H7 (cell line): ENCODE results near the gene INPP5A. TPM values are rescaled to one million over a fixed set of nuclear protein-coding genes. Genes with fewer than 3 reads are reported as not detected.
"Not testable (repeated sequence)": the region's sequence is repeated elsewhere in the genome, so short reads cannot be mapped to it uniquely, and the experiment has no call there.

Source experiments
- DNase-seq: peaks from one replicate; pipeline ENCODE4 v3.0.0; 2012
- H3K27me3 ChIP-seq: 2 replicates; pipeline ENCODE4 v1.6.0; 2011; ENCODE audit warnings: mild to moderate bottlenecking, low read length; ENCODE audit not compliant: control insufficient read depth, insufficient read depth
- H3K36me3 ChIP-seq: replicated peaks from 2 replicates; pipeline ENCODE4 v1.5.1; 2011; ENCODE audit warnings: low read length; ENCODE audit not compliant: control insufficient read depth, insufficient read depth
- H3K4me3 ChIP-seq: 2 replicates; pipeline ENCODE4 v1.5.1; 2011; ENCODE audit warnings: low read depth, mild to moderate bottlenecking, control low read depth, low read length, moderate library complexity; ENCODE audit not compliant: insufficient read depth
- total RNA-seq: library from RNA; depleted of rRNA; stranded (reverse); fragments of >200 nt; shearing (Covaris generic); gene quantifications from 2 replicates; pipeline ENCODE4 v1.2.3, GENCODE V29; 2014

Gene INPP5A
- total RNA-seq, 1 experiment from 2014 or later: 29.2 TPM

DNA sequence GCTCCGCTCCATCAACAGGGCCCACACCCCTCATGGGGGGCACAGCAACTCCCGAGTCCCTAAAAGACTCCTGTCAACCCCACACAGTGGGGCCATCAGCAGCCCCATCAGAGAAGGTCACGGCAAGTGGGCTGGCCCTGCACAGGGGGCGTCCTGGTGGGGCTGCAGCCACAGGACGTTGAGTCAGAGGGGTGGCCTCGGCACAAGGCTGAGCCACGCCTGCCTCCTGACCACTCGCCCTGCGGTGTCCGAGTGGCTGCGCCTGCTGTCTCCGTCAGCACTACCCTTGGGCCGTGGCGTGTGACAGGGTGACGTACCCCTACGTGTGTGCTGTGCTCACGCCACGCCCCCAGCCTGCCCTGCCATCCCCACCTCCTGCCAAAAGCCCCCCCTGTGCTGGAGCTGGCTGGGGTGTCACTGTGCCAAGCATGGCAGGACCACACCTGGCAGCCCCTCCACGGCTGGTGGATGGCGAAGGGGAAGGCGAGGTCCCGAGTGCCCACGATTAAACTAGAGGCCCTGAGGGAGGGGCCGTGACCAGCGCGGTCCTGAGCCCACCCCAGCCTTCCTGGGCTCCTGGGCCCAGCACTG, 274.4 kb downstream of the INPP5A start:
- no peak overlapping the region for H3K4me3 ChIP-seq

DNA sequence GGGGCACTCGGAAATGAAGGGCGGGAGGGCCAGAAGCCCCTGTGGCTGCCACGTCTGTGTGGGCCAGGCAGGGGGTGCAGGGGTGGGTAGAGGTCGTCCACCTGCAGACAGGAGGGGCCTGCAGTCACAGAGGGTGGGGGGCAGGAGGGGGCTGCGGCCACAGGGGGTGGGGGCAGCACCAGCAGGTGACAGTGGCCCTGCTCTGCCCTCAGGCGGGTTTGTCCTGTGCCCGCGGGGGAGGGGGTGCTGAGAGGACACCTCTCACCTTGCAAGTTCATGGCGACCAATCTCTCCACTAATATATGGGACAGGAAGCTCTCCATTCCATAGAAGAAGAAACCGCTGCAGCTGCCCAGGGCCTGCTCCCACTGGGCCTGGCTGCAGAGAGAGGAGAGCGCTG, 274.9 kb downstream of the INPP5A start:
- H3K36me3 ChIP-seq: no peaks in the 10 kb centered on the region
- H3K27me3 ChIP-seq: no peaks in the 10 kb centered on the region

More for the DNA sequence above, 274.4 kb downstream of the INPP5A start:
- H3K27me3 ChIP-seq: no peaks in the 10 kb centered on the region
- DNase-seq: no peak
- H3K36me3 ChIP-seq: no peaks in the 10 kb centered on the region

DNA sequence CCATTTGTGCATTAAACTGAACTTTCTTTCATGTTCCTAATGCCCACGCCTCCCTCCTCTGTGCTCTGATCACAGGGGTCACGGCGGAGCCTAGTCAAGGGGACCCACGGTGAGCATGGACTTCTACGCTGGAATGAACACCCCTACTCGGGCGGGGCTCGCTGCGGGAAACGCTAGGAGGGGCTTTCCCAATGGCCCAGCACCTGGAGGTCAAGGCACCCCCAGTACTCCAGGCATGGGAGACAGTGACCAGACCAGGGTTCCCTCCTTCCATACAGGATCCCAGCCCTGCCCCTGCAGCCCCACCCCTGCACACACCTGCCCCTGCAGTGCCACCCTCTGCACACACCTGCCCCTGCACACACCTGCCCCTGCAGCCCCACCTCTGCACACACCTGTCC, 275.4 kb downstream of the INPP5A start:
- Histone ChIP-seq H3K4me3 (no peak overlapping the region), H3K27me3 (no peaks in the 10 kb centered on the region), H3K36me3 (no peaks in the 10 kb centered on the region)
- no peak for DNase-seq

More for the DNA sequence above, 274.9 kb downstream of the INPP5A start:
- no peak overlapping the region for H3K4me3 ChIP-seq
- DNase-seq: no peak

DNA sequence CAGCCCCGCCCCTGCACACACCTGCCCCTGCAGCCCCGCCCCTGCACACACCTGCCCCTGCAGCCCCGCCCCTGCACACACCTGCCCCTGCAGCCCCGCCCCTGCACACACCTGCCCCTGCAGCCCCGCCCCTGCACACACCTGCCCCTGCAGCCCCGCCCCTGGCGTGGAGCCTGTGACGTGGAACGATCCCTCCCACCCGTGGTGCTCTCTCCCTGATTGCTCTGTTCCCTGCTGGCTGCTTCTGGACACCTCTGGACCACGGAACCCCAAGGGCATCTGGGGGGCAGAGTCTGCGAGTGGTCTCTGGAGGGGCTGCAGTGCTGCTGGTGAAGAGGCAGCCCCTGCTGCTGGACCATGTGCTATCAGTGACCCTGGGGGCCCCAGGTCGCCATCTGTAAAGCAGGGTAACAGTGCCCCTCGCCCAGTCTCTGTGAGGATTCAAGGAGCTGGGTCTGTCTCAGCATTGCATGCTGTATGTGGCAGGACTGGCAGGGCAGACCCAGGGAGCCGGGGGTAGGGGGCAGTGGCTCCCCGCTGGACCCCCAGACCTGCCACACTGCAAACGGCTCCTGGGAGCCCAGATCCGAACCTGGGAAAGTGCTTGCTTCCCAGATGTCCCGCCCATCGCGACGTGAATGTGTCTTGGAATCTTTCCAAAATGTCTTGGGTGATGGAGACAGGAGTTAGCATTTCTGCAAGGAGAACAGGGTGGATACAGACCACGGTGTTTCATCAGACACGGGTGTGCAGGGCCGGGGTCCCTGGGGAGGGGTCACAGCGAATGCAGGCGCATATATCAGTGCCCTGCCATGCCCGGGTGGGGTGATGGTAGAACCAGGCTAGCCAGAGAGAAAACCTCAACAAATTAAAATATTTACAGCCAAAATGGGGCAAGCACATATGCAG, 276.2 kb downstream of the INPP5A start:
- DNase-seq: no peak
- H3K27me3 ChIP-seq: no peaks in the 10 kb centered on the region
- no peaks in the 10 kb centered on the region for H3K36me3 ChIP-seq
- H3K4me3 ChIP-seq: no peak overlapping the region

DNA sequence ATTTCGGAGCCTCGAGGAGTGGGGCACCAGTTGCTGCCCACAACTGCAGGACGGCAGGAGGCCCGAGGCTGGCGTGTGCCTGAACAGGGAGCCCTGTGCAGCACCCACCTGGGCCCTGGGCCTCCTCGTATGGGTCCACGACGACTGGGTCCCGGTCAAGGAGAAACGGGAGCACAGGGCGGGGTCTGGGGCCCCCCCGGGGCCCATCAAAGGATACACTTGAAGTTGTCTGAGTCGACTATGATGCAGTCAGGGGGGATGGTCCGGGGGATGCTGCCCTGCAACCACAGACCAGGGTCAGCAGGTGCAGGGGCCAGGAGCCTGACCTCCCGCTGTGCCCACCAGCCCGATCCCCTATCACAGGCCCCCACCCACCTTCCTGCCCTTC, 276.9 kb downstream of the INPP5A start:
- Histone ChIP-seq H3K27me3 (no peaks in the 10 kb centered on the region), H3K4me3 (no peak overlapping the region), H3K36me3 (no peaks in the 10 kb centered on the region)
- no peak for DNase-seq

DNA sequence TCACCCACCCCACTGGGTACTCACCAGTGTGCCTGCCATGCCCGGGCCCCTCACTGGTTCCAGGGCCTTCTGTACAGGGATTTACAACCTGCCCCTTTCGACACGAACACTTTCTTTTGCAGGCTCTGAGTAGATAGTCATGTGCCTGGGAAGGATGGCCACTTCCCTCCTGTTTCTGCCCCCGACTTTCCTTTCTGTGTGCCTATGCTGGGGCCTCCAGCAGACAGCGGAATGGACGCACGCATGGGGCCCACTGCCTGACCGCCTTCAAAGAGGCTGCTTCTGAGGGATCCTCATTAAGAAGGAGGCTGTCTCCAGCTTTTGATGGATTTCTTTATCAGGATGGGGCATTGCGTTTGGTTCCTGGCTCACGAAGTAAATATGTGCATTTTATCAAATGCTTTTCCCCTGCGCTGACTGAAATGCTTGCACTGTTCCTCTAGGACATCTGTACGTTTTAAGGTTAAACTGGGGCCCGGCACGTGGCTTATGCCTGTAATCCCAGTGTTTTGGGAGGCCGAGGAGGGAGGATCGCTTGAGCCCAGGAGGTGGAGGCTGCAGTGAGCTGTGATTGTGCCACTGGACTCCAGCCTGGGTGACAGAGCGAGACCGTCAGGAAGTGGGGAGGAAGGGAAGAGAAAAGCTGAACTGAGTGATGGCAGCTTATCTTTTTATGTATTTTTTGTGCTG, 277.7 kb downstream of the INPP5A start:
- H3K36me3 ChIP-seq: no peaks in the 10 kb centered on the region
- no peak for DNase-seq

DNA sequence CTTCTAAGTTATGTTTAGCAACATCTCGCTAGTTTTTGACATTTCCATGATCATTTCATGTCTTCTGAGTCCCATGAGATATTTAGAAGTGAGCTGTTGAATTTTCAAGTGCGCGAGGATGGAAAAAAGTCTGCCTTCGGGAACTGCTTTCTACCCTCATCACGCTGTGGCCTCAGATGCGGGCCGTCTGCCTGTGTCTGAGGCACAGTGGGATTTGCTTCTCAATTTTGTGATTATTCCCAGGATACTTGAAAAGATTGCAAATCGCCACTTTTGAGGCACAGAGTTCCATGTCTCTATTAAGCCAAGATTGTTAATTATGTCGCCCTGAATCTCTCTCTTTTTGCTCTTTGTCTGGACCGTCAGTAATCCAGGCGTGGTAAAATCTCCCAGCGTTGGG, 279.1 kb downstream of the INPP5A start:
- Histone ChIP-seq H3K36me3 (no peaks in the 10 kb centered on the region), H3K4me3 (no peak overlapping the region), H3K27me3 (no peaks in the 10 kb centered on the region)
- DNase-seq: no peak

More for the DNA sequence above, 277.7 kb downstream of the INPP5A start:
- no peak overlapping the region for H3K4me3 ChIP-seq
- H3K27me3 ChIP-seq: no peaks in the 10 kb centered on the region

DNA sequence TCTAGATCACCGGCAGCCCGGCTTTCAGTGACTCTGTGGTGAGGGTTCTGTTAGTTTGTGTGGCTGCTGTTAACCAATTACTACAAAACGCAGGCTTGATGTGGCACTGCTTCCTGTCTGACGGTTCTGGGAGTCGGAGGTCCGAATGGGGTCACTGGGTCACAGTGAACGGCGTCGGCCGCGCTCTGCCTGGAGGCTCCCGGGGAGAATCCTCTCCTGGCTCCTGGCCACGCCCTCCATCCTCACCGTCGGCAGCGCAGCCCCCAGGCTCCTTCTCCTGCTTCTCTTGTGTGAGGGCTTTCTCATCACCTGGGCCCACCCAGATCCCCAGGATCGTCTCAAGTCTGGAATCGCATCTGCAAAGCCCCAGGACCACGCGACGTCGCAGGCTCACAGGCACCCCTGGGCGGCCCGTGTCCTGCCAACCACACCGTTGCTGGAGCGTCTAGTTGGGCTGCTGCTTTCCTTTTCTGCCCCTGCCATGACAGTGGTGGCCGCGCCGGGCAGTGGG, 280.2 kb downstream of the INPP5A start:
- no peaks in the 10 kb centered on the region for H3K27me3 ChIP-seq
- H3K36me3 ChIP-seq: no peaks in the 10 kb centered on the region
- no peak overlapping the region for H3K4me3 ChIP-seq
- DNase-seq: no peak

DNA sequence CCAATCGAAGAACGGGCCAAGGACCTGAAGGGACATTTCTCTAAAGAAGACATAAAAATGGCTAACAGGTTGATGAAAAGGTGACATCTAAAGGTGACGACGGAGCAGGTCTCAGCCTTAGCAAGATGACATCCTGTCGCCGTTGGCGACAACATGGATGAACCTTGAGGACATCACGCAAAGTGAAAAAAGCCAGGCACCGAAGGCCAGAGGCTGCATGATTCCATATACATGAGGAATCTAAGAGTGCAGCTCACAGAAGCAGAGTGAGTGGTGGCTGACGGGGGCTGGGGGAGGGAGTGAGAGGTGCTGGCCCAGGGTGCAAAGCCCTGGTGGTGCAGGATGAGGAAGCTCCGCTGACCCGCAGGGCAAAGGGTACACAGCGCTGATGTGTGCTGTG, 282.5 kb downstream of the INPP5A start:
- Histone ChIP-seq H3K4me3 (no peak overlapping the region), H3K36me3 (no peaks in the 10 kb centered on the region), H3K27me3 (no peaks in the 10 kb centered on the region)
- DNase-seq: no peak

DNA sequence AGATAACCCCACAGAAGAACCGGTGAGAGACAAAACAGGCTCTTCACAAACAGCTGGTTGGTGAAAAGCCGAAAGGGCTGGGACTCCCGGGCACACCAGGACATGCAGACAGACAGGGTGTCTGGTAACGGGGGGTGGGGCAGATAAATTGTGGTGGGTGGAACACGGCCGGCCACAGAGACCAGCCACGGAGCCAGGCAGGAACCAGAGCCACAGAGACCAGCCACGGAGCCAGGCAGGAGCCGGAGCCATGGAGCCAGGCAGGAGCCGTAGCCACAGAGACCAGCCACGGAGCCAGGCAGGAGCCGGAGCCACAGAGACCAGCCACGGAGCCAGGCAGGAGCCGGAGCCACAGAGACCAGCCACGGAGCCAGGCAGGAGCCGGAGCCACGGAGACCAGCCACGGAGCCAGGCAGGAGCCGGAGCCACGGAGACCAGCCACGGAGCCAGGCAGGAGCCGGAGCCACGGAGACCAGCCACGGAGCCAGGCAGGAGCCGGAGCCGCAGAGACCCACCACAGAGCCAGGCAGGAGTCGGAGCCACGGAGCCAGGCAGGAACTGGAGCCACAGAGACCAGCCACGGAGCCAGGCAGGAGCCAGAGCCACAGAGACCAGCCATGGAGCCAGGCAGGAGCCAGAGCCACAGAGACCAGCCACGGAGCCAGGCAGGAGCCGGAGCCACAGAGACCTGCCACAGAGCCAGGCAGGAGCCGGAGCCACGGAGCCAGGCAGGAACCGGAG, 288.4 kb downstream of the INPP5A start:
- not testable (repeated sequence) for H3K4me3 ChIP-seq, H3K27me3 ChIP-seq, H3K36me3 ChIP-seq, DNase-seq

DNA sequence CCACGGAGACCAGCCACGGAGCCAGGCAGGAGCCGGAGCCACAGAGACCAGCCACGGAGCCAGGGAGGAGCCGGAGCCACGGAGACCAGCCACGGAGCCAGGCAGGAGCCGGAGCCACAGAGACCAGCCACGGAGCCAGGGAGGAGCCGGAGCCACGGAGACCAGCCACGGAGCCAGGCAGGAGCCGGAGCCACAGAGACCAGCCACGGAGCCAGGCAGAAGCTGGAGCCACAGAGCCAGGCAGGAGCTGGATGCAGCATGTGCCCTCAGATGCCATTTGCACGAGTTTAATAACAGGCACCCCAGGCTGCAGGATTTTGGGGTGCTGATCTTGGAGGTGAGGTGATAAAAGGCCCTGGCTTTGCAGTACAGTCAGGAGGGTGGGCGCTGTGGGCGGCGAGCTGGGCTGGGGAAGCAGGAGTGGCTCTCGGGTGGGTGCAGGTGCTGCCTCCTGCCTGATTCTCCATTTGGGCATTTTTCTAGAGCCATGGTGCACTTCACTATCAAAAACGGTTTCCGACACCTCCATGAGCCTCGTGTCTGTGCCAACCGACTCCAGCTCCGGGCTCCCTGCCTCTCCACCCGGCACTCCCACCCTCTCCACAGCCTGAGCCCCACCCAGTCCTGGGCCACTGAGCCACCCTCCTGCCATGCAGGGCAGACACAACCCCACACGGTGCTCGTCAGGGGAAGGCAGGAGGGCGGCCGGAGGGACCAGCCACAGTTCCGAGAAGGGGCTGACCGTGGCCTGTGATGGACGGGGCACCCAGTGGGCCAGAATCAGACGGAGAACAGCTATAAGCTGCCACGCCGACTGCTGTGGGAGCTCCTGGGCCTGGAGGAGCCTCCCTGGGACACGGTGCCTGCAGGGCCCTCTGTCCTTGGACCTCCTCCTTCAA, 289.2 kb downstream of the INPP5A start:
- H3K36me3 ChIP-seq: no peaks in the 10 kb centered on the region
- H3K27me3 ChIP-seq: no peaks in the 10 kb centered on the region
- H3K4me3 ChIP-seq: no peak overlapping the region
- DNase-seq: no peak

DNA sequence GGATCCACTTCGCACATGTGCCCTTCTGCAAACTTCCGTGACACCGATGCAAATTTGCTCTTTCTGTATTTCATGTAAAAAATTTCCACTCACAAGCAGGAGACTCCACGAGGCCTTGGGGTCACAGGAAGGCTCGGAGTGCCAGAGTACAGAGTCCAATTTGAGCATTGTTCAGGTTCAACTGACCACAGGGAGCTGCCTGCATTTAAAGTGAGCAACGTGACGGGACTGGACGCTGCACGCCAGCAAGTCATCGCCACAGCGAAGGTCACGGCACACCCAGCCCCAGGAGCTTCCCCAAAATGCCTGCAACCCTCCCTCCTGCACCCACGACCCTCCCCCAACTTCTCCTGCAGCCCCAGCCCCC, 289.8 kb downstream of the INPP5A start:
- Histone ChIP-seq H3K36me3 (no peaks in the 10 kb centered on the region), H3K4me3 (no peak overlapping the region), H3K27me3 (no peaks in the 10 kb centered on the region)
- DNase-seq: no peak

DNA sequence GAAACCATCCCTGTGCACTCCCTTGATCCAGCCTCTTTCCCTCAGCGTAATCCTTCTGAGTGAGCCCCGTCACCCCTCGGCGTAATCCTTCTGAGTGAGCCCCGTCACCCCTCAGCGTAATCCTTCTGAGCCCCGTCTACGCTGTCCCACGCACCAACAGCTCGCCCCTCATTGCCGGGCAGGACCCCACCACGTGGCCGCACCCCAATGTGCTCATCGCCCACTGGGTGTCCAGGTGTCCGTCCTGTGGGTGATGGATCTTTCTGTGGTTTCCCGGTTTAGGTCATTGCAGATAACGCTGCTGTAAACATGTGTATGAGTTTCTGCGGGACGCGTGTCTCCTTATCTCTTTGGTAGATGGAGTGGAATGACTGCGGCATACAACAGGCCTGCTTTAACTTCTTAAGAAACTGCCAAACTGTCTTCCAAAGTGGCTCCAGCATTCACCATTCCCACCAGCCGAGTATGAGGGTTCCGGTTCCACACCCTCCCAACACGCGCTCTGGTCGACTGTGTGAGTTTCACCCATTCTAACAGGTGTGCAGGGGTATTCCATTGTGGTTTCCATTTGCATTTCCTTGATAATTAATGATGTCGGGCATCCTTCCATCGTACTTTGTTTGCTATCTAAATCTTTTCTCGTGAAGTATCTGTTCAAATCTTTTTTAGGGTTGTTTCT, 290.4 kb downstream of the INPP5A start:
- Histone ChIP-seq H3K4me3 (no peak overlapping the region), H3K27me3 (no peaks in the 10 kb centered on the region), H3K36me3 (no peaks in the 10 kb centered on the region)
- peak; percentile 26 for DNase-seq
